Coronary artery (tissue), 2 donors: ENCODE measurements around the gene CFTR.

Experiments
- DNase-seq: peaks from one replicate; pipeline ENCODE4 v3.0.0-alpha.2; 2017; ENCODE audit warnings: low spot score
- H3K27ac ChIP-seq, 2 donors: fragments of 200-600 bp; sonication (generic); one replicate each; pipeline ENCODE4 v1.5.1; 2016 to 2019
- H3K4me3 ChIP-seq: fragments of 200-600 bp; sonication (generic); 2 replicates; pipeline ENCODE4 v1.5.1; 2016; ENCODE audit warnings: mild to moderate bottlenecking, moderate library complexity
- CTCF ChIP-seq: fragments of 200-600 bp; sonication (generic); IDR thresholded peaks from one replicate; pipeline ENCODE4 v1.5.1; 2019; ENCODE audit warnings: antibody characterized with exemption

Gene CFTR

GRCh38 chr7:117559391-117559790 lies 79.6 kb downstream of the CFTR start:
- H3K4me3 ChIP-seq, result no peak overlapping the region
- TF ChIP-seq CTCF, result no peak
- no peak overlapping the region for H3K27ac ChIP-seq
- no peak for DNase-seq

- no peak for DNase-seq
- Histone ChIP-seq H3K27ac (no peak overlapping the region), H3K4me3 (no peak overlapping the region)
- no peak for TF ChIP-seq CTCF
Measured at GRCh38 chr7:117560030-117560429, 80.2 kb downstream of the CFTR start.

GRCh38 chr7:117562759-117563158 lies 82.9 kb downstream of the CFTR start:
- no peak for TF ChIP-seq CTCF

GRCh38 chr7:117564080-117564479 lies 84.3 kb downstream of the CFTR start:
- H3K4me3 ChIP-seq, result no peak overlapping the region
- no peak for DNase-seq
- no peak overlapping the region for H3K27ac ChIP-seq
- TF ChIP-seq CTCF, result no peak

More at GRCh38 chr7:117562759-117563158, 82.9 kb downstream of the CFTR start:
- Histone ChIP-seq H3K27ac (no peak overlapping the region), H3K4me3 (no peak overlapping the region)
- DNase-seq, result no peak

GRCh38 chr7:117564627-117565026 lies 84.8 kb downstream of the CFTR start:
- Histone ChIP-seq H3K27ac (no peak overlapping the region), H3K4me3 (no peak overlapping the region)
- TF ChIP-seq CTCF, result no peak
- no peak for DNase-seq

GRCh38 chr7:117565226-117565625 lies 85.4 kb downstream of the CFTR start:
- Histone ChIP-seq H3K4me3 (no peak overlapping the region), H3K27ac (no peak overlapping the region)
- TF ChIP-seq CTCF, result no peak
- no peak for DNase-seq

- DNase-seq, result no peak
- no peak for TF ChIP-seq CTCF
- Histone ChIP-seq H3K4me3 (no peak overlapping the region), H3K27ac (no peak overlapping the region)
Measured at GRCh38 chr7:117567781-117568180, 88.0 kb downstream of the CFTR start.
